NK-92 treated with Interleukin-12 subunit alpha and Interleukin-12 subunit beta, amount 100 ng/mL, for 24 hours (cell line): ENCODE results near the gene KMT2E.
"Not testable (repeated sequence)": the region's sequence is repeated elsewhere in the genome, so short reads cannot be mapped to it uniquely, and the experiment has no call there.

ENCODE experiments used
- DNase-seq: peaks from one replicate; lab custom pipeline; 2025; lab: John Stamatoyannopoulos, UW

KMT2E gene

GRCh38 chr7:104983076-104983577 is 30.9 kb upstream of the KMT2E start:
- DNase-seq = no peak

- DNase-seq = peak; percentile 86
Measured at GRCh38 chr7:104983578-104984539, 30.1 kb upstream of the KMT2E start.

GRCh38 chr7:104984585-104985258 is 29.3 kb upstream of the KMT2E start:
- DNase-seq = no peak

GRCh38 chr7:104985259-104985617 is 28.8 kb upstream of the KMT2E start:
- no peak for DNase-seq

- DNase-seq = no peak
Measured at GRCh38 chr7:104986628-104987259, 27.3 kb upstream of the KMT2E start.

- not testable (repeated sequence) for DNase-seq
Measured at GRCh38 chr7:104987403-104987802, 26.6 kb upstream of the KMT2E start.

- DNase-seq = no peak
Measured at GRCh38 chr7:104990983-104991382, 23.0 kb upstream of the KMT2E start.

GRCh38 chr7:104992306-104992705 is 21.7 kb upstream of the KMT2E start:
- no peak for DNase-seq

GRCh38 chr7:104993217-104993862 is 20.7 kb upstream of the KMT2E start:
- no peak for DNase-seq

GRCh38 chr7:104998040-104998752 is 15.8 kb upstream of the KMT2E start:
- no peak for DNase-seq

- no peak for DNase-seq
Measured at GRCh38 chr7:105000200-105000599, 13.8 kb upstream of the KMT2E start.

- no peak for DNase-seq
Measured at GRCh38 chr7:105000927-105001336, 13.1 kb upstream of the KMT2E start.

GRCh38 chr7:105001652-105002184 is 12.3 kb upstream of the KMT2E start:
- no peak for DNase-seq

GRCh38 chr7:105003275-105003674 is 10.7 kb upstream of the KMT2E start:
- DNase-seq = no peak

- no peak for DNase-seq
Measured at GRCh38 chr7:105003872-105004510, 10.0 kb upstream of the KMT2E start.

GRCh38 chr7:105005006-105005405 is 9.0 kb upstream of the KMT2E start:
- not testable (repeated sequence) for DNase-seq

- not testable (repeated sequence) for DNase-seq
Measured at GRCh38 chr7:105005486-105005885, 8.5 kb upstream of the KMT2E start.

- no peak for DNase-seq
Measured at GRCh38 chr7:105006367-105007136, 7.5 kb upstream of the KMT2E start.

GRCh38 chr7:105007298-105007697 is 6.7 kb upstream of the KMT2E start:
- DNase-seq = no peak
